Endothelial cell (in vitro differentiated cells): ENCODE data around the gene ATG14. TPM values are rescaled to one million over a fixed set of nuclear protein-coding genes. Genes with fewer than 3 reads are reported as not detected.

Experiments used
- DNase-seq: peaks from one replicate; pipeline ENCODE4 v3.0.0; 2021; ENCODE audit warnings: low spot score
- H3K27ac Mint-ChIP-seq: one replicate; pipeline ENCODE4 v1.8.0; 2021; ENCODE audit warnings: mixed read lengths, inconsistent platforms; ENCODE audit not compliant: unreplicated experiment
- H3K27me3 Mint-ChIP-seq: one replicate; pipeline ENCODE4 v1.8.0; 2021; ENCODE audit warnings: mild to moderate bottlenecking, moderate library complexity, mixed read lengths, inconsistent platforms; ENCODE audit not compliant: unreplicated experiment
- H3K36me3 Mint-ChIP-seq: one replicate; pipeline ENCODE4 v1.8.0; 2021; ENCODE audit warnings: mild to moderate bottlenecking, low read depth, mixed read lengths, inconsistent platforms; ENCODE audit not compliant: unreplicated experiment
- H3K4me1 Mint-ChIP-seq: one replicate; pipeline ENCODE4 v1.8.0; 2021; ENCODE audit warnings: mild to moderate bottlenecking, mixed read lengths, inconsistent platforms; ENCODE audit not compliant: unreplicated experiment
- H3K4me3 Mint-ChIP-seq: one replicate; pipeline ENCODE4 v1.8.0; 2021; ENCODE audit warnings: mild to moderate bottlenecking, mixed read lengths, inconsistent platforms; ENCODE audit not compliant: unreplicated experiment
- H3K9me3 Mint-ChIP-seq: one replicate; pipeline ENCODE4 v1.8.0; 2021; ENCODE audit warnings: mixed read lengths, inconsistent platforms; ENCODE audit not compliant: unreplicated experiment
- CTCF ChIP-seq: fragments of 200-600 bp; sonication (generic); IDR thresholded peaks from one replicate; pipeline ENCODE4 v1.5.0; 2021; ENCODE audit warnings: antibody characterized with exemption; ENCODE audit not compliant: unreplicated experiment
- total RNA-seq: library from RNA; stranded (reverse); fragmentation: NEBNext Ultra II Directional; extraction: Animal tissue kit (Norgen Biotek cat#: 25700); gene quantifications from one replicate; pipeline ENCODE4 v1.2.1, GENCODE V29; 2021; ENCODE audit not compliant: unreplicated experiment

The ATG14 gene
- total RNA-seq, 1 donor from 2014 or later: 14.0 TPM

GRCh38 chr14:55333711-55334485 is 77.7 kb downstream of the ATG14 start:
- no peak overlapping the region for H3K27ac Mint-ChIP-seq
- H3K36me3 Mint-ChIP-seq: no peaks in the 10 kb centered on the region
- no peak overlapping the region for H3K4me3 Mint-ChIP-seq
- no peaks in the 10 kb centered on the region for H3K27me3 Mint-ChIP-seq
- TF ChIP-seq CTCF: no peak
- no peaks in the 10 kb centered on the region for H3K9me3 Mint-ChIP-seq
- no peak for DNase-seq
- no peaks in the 10 kb centered on the region for H3K4me1 Mint-ChIP-seq

GRCh38 chr14:55332654-55333570 is 78.7 kb downstream of the ATG14 start:
- Mint-ChIP-seq H3K27me3 (no peaks in the 10 kb centered on the region), H3K27ac (no peak overlapping the region), H3K9me3 (no peaks in the 10 kb centered on the region), H3K4me3 (no peak overlapping the region), H3K4me1 (no peaks in the 10 kb centered on the region), H3K36me3 (no peaks in the 10 kb centered on the region)
- no peak for TF ChIP-seq CTCF
- no peak for DNase-seq

- H3K27ac Mint-ChIP-seq: no peak overlapping the region
- H3K4me1 Mint-ChIP-seq: no peaks in the 10 kb centered on the region
- H3K9me3 Mint-ChIP-seq: no peaks in the 10 kb centered on the region
- TF ChIP-seq CTCF: no peak
- no peak for DNase-seq
- no peaks in the 10 kb centered on the region for H3K27me3 Mint-ChIP-seq
- no peaks in the 10 kb centered on the region for H3K36me3 Mint-ChIP-seq
- no peak overlapping the region for H3K4me3 Mint-ChIP-seq
Measured at GRCh38 chr14:55329999-55330710, 81.5 kb downstream of the ATG14 start.

- Mint-ChIP-seq H3K4me1 (no peaks in the 10 kb centered on the region), H3K4me3 (no peak overlapping the region), H3K9me3 (no peaks in the 10 kb centered on the region), H3K27me3 (no peaks in the 10 kb centered on the region), H3K36me3 (no peaks in the 10 kb centered on the region), H3K27ac (no peak overlapping the region)
- TF ChIP-seq CTCF: no peak
- no peak for DNase-seq
Measured at GRCh38 chr14:55328317-55328716, 83.3 kb downstream of the ATG14 start.
